Amygdala (tissue), 56 donors: Measurements from ENCODE around the gene GRIK4.

Experiments
- DNase-seq, 56 donors: peaks; one replicate each; lab custom pipeline; 2025; lab: John Stamatoyannopoulos, UW

The GRIK4 gene

GRCh38 chr11:120718171-120718570 lies 206.6 kb downstream of the GRIK4 start:
- no peak for DNase-seq

DNA sequence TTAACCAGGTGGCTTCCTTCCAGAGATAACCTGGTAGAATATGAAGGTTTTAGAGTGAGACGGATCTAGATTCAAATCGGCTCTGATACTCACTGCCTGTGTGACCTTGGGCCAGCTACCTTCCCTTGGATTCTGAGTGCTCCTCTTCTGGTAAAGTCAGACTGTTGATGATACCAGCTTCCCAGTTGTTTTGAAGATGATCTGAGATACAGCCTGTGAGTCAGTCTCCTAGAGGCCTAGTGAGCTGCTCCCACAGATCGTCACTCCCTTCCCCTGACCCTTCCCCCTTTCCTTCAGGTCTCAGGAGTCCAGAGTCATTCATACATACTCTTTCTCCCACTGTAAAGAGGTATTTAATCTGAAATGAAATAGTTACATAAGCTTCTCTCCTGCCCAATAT lies 207.8 kb downstream of the GRIK4 start:
- no peak for DNase-seq

GRCh38 chr11:120720760-120721159 lies 209.2 kb downstream of the GRIK4 start:
- no peak for DNase-seq

GRCh38 chr11:120722524-120722923 lies 211.0 kb downstream of the GRIK4 start:
- no peak for DNase-seq

GRCh38 chr11:120723751-120724150 lies 212.2 kb downstream of the GRIK4 start:
- no peak for DNase-seq

- no peak for DNase-seq
Measured at GRCh38 chr11:120727752-120728151, 216.2 kb downstream of the GRIK4 start.

DNA sequence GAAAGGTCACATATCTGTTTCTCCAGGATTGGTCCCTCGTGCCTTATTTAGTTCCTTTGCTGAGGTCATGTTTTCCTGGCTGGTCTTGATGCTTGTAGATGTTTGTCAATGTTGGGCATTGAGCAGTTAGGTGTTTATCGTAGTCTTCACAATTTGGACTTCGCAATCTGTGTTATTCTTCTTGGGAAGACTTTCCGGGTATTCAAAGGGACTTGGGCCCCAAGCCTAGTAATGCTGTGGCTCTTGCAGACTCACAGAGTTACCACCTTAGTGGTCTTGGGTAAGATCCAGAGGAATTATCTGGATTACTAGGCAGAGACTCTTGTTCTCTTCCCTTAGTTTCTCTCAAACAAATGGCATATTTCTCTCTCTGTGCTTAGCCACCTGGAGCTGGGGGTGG lies 223.5 kb downstream of the GRIK4 start:
- no peak for DNase-seq

DNA sequence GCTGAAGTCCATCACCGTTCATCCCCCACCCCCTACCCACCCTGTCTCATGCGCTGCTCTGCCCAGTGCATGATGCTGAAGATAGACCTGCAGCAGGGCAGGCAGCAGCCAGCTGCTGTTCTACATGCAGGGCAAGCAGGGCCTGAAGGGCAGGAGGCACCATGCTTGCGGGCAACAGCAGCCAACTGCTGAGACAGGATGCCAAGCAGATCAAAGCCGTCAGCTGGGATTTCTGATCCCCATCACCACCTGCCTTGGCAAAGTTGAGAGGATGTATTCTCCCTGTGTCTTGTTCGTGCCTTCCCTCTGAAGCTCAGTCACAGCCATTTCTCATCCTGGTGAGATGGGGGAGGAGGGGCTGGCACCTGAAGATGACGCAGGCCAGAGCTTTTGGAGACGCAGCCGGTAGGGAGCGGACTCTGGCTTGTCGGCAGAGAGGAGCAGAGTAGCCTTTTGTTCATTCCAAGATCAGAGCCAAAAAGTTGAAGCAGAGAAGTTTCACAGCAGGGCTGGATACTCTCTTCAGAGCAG lies 227.0 kb downstream of the GRIK4 start:
- peak in 1 of 56 donors; percentile 22 for DNase-seq

DNA sequence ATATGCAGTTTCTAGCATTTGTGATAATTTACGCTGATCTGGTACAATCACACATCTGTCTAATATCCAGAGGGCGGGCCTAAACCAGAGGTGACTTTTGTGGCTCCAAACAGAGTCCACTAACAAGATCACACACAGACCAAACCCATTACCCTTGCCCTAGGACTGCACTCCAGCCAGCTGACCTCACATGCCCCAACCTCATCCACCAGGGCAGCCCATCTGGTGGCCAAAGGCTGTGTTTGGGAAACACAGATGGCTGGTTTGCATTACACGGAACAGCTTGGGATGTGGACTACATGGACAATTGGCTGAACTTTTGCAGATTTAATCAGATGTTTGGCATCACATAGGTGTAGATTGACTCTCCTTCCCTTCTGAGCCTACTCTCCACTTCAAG lies 228.2 kb downstream of the GRIK4 start:
- no peak for DNase-seq

GRCh38 chr11:120740380-120740779 lies 228.8 kb downstream of the GRIK4 start:
- no peak for DNase-seq

DNA sequence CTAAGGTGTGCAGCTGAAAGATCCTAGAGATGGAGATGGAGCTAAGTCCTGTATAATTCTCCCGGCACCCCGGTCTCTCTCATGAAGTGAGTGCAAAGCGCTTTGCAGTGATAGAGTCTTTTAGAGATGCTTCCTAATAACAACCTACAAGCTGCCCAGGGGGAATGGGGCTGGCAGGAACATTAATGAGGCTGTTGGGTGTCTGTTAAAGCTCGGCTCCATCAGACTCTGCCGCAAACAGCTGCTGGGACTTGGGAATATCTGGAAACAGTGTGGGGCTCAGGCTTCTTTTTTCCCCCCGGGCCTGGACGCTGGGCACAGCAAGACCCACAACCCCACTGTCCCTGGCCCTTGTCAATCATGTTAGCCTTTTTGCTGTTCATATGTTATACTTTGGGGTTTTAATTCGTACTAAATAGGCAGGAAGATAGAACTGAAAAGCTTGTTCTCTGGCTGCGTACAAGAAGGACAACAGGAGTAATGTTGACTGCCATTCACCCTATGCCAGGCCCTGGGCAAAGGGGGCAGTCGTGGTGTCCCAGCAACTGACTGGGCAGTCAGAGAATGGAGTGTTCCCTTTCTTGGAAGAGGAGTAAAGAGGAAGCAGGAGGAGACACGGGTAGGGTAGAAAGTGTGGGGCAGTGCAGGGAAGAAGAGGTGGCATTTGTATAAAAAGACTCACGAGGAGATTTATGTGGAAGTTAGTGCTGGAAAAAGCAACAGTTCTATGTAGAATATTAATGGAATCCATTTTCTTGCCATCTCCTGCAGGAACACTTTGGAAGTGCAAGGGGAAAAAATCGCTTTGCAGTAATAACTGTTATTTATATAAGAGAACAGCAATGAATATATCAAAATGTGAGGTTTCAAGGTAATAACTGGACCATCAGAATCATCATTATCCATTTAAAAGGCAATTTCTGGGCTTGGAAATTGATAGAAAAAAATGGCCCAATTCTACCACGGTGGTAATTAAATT lies 232.8 kb downstream of the GRIK4 start:
- peak in 10 of 56 donors; percentile 10 to 51 (median 34) for DNase-seq

GRCh38 chr11:120746376-120746775 lies 234.8 kb downstream of the GRIK4 start:
- DNase-seq: no peak

- DNase-seq: peak in 1 of 56 donors; percentile 26
Measured at GRCh38 chr11:120746836-120747609, 235.5 kb downstream of the GRIK4 start.

DNA sequence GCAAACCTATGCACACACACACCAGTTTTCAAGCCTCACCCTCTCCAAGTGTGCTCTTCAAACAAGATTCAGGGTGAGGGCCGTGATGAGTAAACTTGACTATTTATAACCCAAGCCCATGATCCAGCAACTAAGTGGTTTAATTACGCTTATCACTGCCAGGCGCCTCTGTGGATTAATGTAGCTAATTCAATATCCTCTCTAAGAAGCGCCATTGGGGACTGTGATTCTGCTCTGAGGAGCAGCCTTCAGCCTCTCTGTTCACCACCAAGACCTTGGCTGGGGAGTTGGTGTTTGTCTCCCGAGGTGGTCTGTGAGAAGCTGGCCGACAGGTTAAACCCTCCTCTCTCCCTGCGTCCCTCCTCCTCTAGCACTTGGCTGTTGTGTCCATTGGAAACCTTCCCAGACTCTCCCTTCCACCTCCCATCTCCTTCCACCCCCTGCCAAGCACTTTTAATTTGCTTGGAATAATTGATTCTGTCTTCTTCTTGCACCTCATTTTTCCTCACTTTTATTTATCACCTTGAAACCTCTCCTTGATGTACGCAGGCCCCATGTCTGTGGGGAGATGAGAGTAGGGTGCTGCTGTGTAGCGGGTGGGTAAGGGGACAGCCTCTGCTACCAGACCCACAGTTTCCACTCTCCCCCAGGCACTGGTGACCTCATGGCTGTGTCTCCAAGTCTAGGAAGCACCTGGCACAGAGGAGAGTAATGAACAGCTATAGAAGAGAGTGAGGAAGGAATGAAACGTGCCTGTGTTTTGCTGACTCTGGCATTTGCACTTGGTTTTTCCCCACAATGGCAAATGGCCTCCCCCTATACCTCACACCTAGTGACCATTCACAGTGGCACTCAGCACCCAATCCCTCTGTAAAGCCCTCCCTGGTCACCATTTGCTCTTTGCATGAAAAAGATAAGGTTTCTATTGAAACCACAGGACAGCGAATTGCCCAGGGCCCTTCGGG lies 236.6 kb downstream of the GRIK4 start:
- DNase-seq: no peak

GRCh38 chr11:120749395-120749794 lies 237.8 kb downstream of the GRIK4 start:
- DNase-seq: no peak

DNA sequence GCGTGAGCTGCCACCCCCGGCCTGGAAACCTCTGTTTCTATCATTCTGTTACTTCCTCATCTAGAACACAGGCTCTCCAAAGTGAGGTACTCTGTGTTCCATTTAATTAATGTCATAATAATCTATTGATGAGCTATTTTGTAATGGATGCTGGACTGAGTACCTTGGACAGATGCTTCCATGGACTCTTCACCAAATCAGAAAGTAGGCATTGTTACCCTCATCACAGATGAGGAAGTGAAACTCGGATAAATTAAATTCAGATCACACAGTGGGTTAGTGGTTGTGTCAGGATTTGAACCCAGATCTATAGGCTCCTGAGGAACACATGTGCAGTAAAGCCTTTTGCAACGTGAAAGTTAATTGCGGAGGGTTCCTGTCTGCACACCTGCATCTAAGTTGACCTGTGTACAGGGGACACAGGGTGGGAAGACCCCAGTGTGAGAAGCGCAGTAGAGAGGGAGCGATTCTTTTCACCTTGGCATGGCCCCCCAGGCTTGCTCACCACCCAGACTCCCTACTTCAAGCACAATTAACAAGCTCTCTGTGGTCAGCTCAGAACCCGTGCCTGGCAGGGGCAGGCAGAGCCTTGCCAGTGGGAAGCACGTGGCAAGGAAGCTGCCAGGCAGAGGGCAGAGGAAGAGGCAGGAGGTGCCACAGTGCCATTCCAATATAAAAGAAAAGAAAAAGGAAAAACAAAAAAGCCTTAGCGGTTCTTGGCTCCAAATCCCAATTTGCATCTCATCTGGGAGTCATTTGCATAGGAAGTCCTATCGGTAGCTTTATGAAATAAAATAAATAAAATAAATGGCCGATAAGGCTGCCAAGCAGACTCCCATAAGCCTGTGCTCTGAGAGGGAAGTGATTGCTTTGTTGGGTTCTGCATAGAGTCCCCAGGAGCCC lies 239.3 kb downstream of the GRIK4 start:
- peak in 27 of 56 donors; percentile 11 to 70 (median 30) for DNase-seq

GRCh38 chr11:120751550-120751949 lies 240.0 kb downstream of the GRIK4 start:
- DNase-seq: peak in 1 of 56 donors; percentile 29

DNA sequence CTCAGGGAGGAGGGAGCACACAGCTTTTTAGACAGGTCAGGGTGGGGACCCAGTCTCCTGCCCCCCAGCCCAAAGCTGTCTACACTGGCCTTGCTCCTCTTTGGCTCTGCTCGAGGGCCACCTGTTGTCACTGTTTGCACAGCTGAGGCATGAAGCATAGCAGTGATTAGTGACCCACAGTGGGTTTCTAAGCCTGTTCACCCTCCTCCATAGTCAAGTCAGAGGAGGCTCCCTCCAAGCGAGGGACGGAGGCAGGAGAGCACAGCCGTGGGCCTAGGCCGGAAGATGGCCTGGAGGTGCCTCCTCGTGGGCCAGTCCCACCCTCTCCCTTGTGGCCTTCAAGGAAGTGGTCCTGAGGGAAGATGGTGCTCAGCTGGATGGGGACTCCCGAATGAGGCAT lies 241.1 kb downstream of the GRIK4 start:
- no peak for DNase-seq

- no peak for DNase-seq
Measured at GRCh38 chr11:120756931-120757330, 245.4 kb downstream of the GRIK4 start.
